NCI-H226 (cell line): ENCODE results near the gene IQGAP3.
"Not testable (repeated sequence)": the region's sequence is repeated elsewhere in the genome, so short reads cannot be mapped to it uniquely, and the experiment has no call there.

Experiments used
- DNase-seq: peaks from one replicate; pipeline ENCODE4 v3.0.0-alpha.2; 2015

Gene IQGAP3

DNA sequence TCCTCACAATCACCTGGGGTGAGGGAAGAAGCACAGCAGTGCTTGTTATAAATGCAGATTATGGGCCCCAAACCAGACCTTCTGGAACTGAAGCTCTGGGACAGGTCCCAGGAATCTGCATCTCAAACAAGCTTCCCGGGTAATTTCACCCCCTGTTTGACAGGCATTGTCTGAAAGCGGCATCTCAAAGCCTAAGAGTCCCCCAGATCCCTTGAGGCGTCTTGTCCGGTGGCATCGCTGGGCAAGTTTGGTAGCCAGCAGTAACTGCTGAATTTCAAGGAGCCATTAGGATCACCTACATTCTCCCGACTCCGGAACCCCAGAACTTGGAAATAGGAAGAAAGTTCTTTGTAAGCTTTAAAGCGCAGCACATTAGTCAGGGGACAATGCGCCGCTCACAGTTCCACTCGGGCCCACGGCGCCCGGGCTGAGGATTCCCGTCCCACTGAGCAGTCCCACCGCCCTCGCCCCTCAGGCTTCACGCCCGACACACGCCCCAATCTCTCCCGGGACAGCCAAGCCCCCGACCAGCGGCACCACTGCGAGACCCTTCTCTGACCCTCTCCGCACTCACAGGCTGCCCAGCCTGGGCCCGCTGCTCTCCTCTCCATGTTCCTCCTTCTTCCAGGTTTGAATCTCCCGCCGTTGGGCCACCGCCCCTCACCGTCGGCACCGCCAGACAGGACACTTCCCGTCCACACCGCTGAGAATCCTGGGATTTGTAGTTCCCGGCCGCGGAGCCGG, at the start of gene IQGAP3:
Gene IQGAP3, minus strand, starts transcription at position 647 of the 744 bp plus-strand sequence. Its CDS starts 36 bp downstream, at position 611.
- DNase-seq = peak; percentile 84

- no peak for DNase-seq
Observed at GRCh38 chr1:156619582-156619955, 47.2 kb upstream of the IQGAP3 start.

GRCh38 chr1:156618853-156619581, 46.7 kb upstream of the IQGAP3 start, which contains the start of gene HAPLN2:
TSS of gene HAPLN2 (plus strand) at chr1:156619415. CDS start at chr1:156623491, 4,076 bp downstream.
- no peak for DNase-seq

DNA sequence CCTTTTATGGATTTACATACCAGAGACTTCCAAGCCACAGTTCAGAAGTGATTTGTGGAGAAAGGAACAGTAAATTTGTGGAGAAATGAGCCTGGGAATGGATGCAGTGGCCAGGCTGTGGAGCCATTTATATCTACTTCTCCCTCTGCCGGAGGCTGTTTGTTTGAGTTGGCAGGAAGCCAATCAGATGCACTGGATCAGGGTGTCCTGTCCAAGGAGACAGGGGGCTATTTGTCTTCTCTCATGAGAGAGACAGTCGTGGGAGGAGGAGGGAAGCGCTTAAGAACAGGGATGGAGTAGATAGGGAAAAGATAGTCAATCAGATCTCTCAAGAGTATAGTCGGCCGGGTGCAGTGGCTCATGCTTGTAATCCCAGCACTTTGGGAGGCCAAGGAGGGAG, 44.1 kb upstream of the IQGAP3 start:
- peak; percentile 41 for DNase-seq

- no peak for DNase-seq
Observed at GRCh38 chr1:156615946-156616345, 43.6 kb upstream of the IQGAP3 start.

- no peak for DNase-seq
Observed at GRCh38 chr1:156612666-156613065, 40.3 kb upstream of the IQGAP3 start.

DNA sequence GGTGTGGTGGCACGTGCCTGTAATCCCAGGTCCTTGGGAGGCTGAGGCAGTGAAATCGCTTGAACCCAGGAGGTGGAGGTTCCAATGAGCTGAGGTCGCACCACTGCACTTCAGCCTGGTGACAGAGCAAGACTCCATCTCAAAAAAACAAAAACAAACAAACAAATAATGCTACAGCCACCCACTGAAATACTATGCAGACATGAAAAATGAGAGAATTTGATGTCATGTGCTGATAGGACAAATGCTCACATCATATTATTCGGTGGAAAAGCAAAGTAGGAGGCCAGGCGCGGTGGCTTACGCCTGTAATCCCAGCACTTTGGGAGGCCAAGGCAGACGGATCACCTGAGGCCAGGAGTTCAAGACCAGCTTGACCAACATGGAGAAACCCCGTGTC, 37.7 kb upstream of the IQGAP3 start:
- not testable (repeated sequence) for DNase-seq

GRCh38 chr1:156608981-156609380, 36.6 kb upstream of the IQGAP3 start:
- no peak for DNase-seq

- no peak for DNase-seq
Observed at GRCh38 chr1:156608036-156608674, 35.8 kb upstream of the IQGAP3 start.

DNA sequence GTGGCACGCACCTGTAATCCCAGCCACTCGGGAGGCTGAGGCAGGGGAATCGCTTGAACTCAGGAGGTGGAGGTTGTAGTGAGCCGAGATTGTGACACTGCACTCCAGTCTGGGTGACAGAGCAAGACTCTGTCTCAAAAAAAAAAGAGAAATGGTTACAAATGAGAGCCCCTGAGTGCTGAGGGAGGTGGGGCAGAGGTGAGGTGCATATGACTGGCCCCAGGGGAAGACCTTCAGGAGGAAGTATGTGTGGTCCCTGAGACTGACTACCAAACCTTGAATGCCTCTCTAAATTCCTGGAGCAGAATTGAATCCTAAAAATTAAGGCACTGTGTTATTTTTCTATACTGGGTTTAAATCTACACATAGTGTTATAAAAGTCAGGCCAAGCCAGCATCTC, 35.0 kb upstream of the IQGAP3 start:
- DNase-seq = not testable (repeated sequence)

DNA sequence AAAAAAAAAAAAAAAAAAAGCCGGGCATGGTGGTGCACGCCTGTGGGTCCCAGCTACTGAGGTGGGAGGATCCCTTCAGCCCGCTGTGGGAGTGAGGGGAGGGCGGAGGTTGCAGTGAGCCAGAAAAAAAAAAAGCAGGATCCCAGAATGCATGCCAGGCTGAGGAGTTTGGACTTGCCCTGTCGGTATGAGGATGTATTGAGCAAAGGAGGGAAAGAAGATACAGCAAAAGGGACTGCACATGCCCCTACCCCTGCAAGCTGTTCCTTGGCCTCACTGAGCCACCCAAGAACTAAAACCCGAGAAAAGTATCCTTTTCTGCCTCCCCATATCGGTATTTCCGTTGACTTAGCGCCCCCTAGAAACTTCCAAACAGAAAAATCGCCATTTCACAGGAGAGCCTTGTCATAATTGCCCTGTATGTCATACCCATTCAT, 30.2 kb upstream of the IQGAP3 start:
- DNase-seq = no peak

- no peak for DNase-seq
Observed at GRCh38 chr1:156601892-156602291, 29.5 kb upstream of the IQGAP3 start.

- peak; percentile 81 for DNase-seq
Observed at GRCh38 chr1:156601122-156601830, 28.9 kb upstream of the IQGAP3 start, which contains the start of gene GPATCH4. TSS of gene GPATCH4 (minus strand) at chr1:156601479.

GRCh38 chr1:156600733-156601121, 28.4 kb upstream of the IQGAP3 start:
- DNase-seq = no peak

- no peak for DNase-seq
Observed at GRCh38 chr1:156599811-156600210, 27.4 kb upstream of the IQGAP3 start.

GRCh38 chr1:156598731-156599432, 26.5 kb upstream of the IQGAP3 start:
- no peak for DNase-seq

DNA sequence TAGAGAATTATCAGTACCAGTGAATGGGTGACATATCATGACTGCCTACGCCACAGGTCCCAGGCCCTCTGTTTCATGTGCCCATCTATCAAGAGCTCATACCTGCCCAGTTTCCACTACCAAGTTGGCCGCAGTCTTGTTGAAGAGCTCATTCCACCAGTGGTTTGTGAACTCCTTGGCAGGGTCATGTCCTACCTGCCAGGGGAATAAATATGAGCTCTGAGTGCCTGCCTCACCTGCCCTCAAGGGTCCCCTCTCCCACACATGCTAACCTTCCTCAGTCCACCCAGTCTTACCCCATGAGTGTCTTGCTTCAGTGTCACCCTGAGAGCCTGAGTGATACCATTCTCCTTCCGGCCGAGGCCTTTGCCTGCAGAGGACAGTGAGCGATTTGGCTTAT, 25.8 kb upstream of the IQGAP3 start:
- DNase-seq = no peak

- no peak for DNase-seq
Observed at GRCh38 chr1:156596426-156596825, 24.1 kb upstream of the IQGAP3 start.

- no peak for DNase-seq
Observed at GRCh38 chr1:156595016-156595415, 22.7 kb upstream of the IQGAP3 start.

- DNase-seq = no peak
Observed at GRCh38 chr1:156594190-156594589, 21.8 kb upstream of the IQGAP3 start.

GRCh38 chr1:156593661-156593989, 21.3 kb upstream of the IQGAP3 start:
- no peak for DNase-seq

DNA sequence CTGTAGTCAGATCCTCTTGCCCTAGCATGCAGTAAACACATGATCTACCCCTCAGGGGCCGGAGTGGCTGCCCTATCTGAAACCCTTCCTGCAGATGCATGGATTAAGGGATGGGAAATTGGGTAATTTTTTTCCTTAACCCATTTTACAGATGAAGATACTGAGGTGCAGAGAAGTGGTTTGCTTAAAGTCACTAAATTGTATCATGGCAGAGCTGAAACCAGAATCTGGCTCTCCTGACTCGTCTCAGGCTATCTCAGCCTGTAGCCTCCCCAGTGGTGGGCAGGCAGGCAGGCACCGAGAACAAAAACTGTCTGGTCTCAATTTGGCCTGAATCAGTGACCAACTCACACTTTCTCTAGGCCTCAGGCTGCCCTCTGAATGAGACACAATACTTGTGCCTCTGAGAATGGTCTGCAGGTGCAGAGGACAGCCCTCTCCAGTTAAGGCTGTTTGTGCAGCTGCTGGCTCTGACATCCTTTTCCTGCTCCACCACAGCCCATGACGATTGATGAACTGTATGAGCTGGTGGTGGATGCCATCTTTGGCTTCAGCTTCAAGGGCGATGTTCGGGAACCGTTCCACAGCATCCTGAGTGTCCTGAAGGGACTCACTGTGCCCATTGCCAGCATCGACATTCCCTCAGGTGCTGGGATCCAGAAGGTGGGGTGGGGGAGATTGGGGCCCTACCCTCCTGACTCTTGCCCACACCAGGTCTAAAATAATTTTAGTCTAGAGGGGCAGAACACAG, 20.7 kb upstream of the IQGAP3 start:
- no peak for DNase-seq
